Skeletal muscle satellite cell (primary cell): ENCODE results near the gene FAM13C.

Source experiments
- H3K27me3 ChIP-seq: 2 replicates; pipeline ENCODE4 v1.7.0; 2013; ENCODE audit warnings: low read length; ENCODE audit not compliant: control insufficient read depth, insufficient read depth
- H3K36me3 ChIP-seq: 2 replicates; pipeline ENCODE4 v1.7.0; 2013; ENCODE audit warnings: mild to moderate bottlenecking, control low read depth, low read length; ENCODE audit not compliant: insufficient read depth
- H3K4me1 ChIP-seq: 2 replicates; pipeline ENCODE4 v1.7.0; 2013; ENCODE audit warnings: low read length; ENCODE audit not compliant: control insufficient read depth, insufficient read depth
- H3K4me2 ChIP-seq: 2 replicates; pipeline ENCODE4 v1.7.0; 2013; ENCODE audit warnings: mild to moderate bottlenecking, low read length
- H3K4me3 ChIP-seq: 2 replicates; pipeline ENCODE4 v1.7.0; 2013; ENCODE audit warnings: low read length
- H3K9ac ChIP-seq: 2 replicates; pipeline ENCODE4 v1.7.0; 2013; ENCODE audit warnings: mild to moderate bottlenecking, low read depth, low read length, moderate library complexity
- H3K9me3 ChIP-seq: replicated peaks from 2 replicates; pipeline ENCODE4 v1.7.0; 2013; ENCODE audit warnings: mild to moderate bottlenecking, control low read depth, low read length

Gene FAM13C

DNA sequence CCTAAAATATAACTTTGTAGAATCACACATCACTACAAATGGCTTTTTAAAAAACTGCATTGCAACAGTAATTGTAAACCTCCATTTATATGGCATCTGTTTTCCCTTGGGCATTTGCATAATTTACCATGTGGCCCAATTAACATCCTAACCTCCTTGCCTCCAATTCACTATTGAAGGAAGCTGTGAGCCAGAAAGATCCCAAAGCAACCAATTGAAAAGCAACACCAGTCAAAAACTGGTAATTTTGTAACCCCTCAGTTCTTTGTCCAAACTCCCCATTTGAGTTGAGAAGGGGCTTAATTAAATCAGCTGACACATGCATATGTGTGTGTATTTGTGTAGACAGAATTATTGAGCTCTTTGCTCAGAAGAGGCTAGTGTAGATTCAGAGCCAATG lies 90.3 kb downstream of the FAM13C start:
- Histone ChIP-seq H3K9ac (no peak overlapping the region), H3K9me3 (no peaks in the 10 kb centered on the region), H3K27me3 (no peaks in the 10 kb centered on the region), H3K36me3 (no peaks in the 10 kb centered on the region), H3K4me3 (no peak overlapping the region), H3K4me2 (no peak overlapping the region), H3K4me1 (no peaks in the 10 kb centered on the region)

DNA sequence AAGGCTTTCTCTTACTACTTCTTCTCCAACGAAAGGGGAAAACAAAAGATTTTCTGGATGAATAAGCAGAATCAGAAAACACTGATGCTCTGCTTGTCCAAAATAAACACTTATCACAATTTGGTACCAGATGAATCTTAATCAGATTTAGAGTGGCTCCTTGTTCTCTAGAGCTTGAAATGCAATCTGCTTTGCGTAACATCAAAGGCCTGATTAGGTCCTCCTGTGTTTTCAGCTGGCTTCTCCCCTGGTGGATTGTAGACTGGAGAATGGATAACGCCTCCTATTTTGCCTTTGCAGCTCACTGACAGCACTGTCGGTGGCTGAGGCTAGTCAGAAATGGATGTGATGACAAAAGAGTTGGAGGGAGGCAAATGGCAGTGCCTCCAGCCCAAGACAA lies 91.2 kb downstream of the FAM13C start:
- no peaks in the 10 kb centered on the region for H3K27me3 ChIP-seq
- no peak overlapping the region for H3K4me2 ChIP-seq
- no peak overlapping the region for H3K9ac ChIP-seq
- no peak overlapping the region for H3K4me3 ChIP-seq
- H3K9me3 ChIP-seq = no peaks in the 10 kb centered on the region
- no peaks in the 10 kb centered on the region for H3K4me1 ChIP-seq
- no peaks in the 10 kb centered on the region for H3K36me3 ChIP-seq

DNA sequence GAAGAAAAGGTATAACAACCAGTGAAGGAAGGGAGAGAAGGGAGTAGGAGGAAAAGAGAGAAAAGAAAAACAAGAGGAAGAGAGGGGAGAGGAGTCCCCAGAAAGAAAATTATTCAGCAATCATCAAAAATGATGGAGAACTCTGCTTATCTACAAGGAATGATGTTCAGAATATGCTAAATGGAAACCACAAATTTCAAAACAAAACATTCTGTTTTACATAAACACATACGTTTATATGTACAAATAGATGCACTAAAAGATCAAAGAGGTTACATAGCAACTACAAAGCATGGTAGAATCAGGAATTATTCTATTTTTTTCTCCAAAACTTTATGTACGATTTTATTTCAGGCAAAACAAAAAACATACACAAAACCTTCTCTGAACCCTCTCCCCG lies 91.9 kb downstream of the FAM13C start:
- no peaks in the 10 kb centered on the region for H3K36me3 ChIP-seq
- no peak overlapping the region for H3K4me3 ChIP-seq
- no peaks in the 10 kb centered on the region for H3K27me3 ChIP-seq
- no peak overlapping the region for H3K9ac ChIP-seq
- no peak overlapping the region for H3K4me2 ChIP-seq
- no peaks in the 10 kb centered on the region for H3K9me3 ChIP-seq
- H3K4me1 ChIP-seq = no peaks in the 10 kb centered on the region

DNA sequence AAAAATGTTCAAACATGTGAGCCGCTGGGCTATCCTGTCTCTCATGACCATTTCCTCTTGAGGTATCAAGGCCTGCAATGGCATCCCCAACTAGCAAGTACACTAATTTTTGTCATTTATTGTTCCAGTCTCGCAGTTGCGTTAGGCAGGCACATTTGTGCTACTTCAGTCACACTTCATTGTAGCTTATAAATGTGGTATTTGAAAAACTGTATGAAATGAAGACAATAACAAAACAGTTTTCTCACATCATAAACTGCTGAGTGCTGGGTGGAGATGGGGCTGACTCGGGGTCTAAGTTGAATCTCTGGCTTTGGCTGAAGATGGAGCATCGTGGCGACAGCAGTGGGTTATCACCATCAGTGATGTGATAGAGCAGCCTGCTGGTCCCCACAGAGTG lies 92.7 kb downstream of the FAM13C start:
- H3K9me3 ChIP-seq = no peaks in the 10 kb centered on the region

DNA sequence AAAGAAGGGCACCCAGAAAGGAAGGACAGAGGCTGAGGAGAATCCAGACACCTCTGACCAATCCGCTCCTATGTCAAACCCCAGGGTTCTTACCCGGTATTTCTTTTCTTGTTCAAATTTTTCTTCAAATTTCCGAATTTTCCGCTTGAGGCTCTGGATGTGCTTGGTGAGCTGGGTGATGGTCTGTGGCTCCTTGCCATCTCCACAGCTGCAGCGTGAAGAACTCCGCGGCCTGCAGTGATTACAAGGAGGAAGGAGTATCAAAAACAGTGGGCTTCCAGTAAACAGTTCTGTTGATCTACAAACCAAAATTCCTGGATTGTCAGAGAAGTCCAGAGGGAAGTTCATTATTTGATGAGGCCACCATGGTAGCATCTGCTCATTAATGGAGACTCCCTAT lies 93.9 kb downstream of the FAM13C start:
- H3K27me3 ChIP-seq = no peaks in the 10 kb centered on the region
- no peak overlapping the region for H3K4me3 ChIP-seq
- H3K4me1 ChIP-seq = no peaks in the 10 kb centered on the region
- H3K4me2 ChIP-seq = no peak overlapping the region
- H3K9me3 ChIP-seq = no peaks in the 10 kb centered on the region
- no peak overlapping the region for H3K9ac ChIP-seq
- H3K36me3 ChIP-seq = no peaks in the 10 kb centered on the region

More for the DNA sequence above, 92.7 kb downstream of the FAM13C start:
- Histone ChIP-seq H3K4me3 (no peak overlapping the region), H3K9ac (no peak overlapping the region), H3K4me2 (no peak overlapping the region), H3K27me3 (no peaks in the 10 kb centered on the region), H3K4me1 (no peaks in the 10 kb centered on the region), H3K36me3 (no peaks in the 10 kb centered on the region)

DNA sequence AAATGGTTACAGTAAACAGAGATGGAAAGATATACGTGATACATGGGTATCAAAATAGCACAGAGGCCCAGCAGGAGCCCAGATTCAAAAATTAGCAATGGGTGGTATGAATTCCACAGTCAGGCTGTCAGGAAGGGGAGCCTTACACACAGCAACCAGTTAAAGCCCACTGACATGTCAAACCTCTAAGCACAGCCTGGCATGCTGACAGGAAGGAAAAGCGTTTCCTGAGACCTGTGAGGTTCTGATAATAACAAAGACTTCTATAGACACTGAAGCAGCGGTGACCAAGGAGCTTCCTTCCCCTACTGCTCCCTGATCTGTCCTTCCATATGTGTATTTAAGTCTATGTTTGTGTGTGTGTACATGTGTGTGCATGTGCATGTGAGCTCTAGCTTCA lies 96.0 kb downstream of the FAM13C start:
- no peak overlapping the region for H3K9ac ChIP-seq
- H3K4me1 ChIP-seq = no peaks in the 10 kb centered on the region
- no peaks in the 10 kb centered on the region for H3K36me3 ChIP-seq
- no peak overlapping the region for H3K4me2 ChIP-seq
- H3K9me3 ChIP-seq = no peaks in the 10 kb centered on the region
- H3K27me3 ChIP-seq = no peaks in the 10 kb centered on the region
- H3K4me3 ChIP-seq = no peak overlapping the region

DNA sequence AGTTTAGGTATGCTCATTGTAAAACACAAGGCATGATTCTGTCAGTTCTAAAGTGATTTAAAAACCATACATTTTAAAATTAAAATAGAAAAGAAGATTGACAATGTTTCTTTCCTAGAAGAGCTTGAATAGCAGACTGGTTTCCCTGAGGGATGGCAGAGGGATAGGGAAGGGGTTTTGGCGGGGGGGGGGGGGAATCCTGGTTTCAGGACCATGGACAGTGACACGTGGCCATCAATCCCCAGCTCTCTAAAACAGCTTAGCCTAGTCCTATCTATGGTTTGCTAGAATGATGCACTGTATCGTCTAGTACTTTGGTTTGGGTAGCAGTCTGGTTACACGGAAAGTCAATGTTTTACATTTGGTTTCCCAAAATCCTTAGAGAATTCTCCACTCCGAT lies 97.2 kb downstream of the FAM13C start:
- Histone ChIP-seq H3K4me1 (no peaks in the 10 kb centered on the region), H3K4me3 (no peak overlapping the region), H3K9me3 (no peaks in the 10 kb centered on the region), H3K36me3 (no peaks in the 10 kb centered on the region), H3K27me3 (no peaks in the 10 kb centered on the region), H3K9ac (no peak overlapping the region), H3K4me2 (no peak overlapping the region)

DNA sequence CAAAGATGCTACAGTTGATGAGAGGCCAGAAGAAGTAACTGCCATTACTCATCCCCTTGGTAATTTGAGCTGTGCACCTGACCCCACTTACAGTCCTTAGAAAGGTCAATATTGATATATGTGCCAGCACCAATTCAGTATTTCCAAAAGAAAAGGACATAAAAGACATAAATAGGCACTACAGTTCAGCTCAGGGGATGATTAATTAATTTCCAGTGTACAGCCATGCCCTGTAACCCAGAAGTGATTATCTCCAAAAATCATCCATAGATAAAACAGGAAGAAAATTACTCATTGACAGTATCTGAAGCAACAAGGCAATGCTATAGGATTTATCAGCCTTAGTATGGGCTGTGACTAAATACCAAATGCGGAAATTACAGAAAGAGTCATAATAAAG lies 103.5 kb downstream of the FAM13C start:
- H3K4me1 ChIP-seq = no peaks in the 10 kb centered on the region

DNA sequence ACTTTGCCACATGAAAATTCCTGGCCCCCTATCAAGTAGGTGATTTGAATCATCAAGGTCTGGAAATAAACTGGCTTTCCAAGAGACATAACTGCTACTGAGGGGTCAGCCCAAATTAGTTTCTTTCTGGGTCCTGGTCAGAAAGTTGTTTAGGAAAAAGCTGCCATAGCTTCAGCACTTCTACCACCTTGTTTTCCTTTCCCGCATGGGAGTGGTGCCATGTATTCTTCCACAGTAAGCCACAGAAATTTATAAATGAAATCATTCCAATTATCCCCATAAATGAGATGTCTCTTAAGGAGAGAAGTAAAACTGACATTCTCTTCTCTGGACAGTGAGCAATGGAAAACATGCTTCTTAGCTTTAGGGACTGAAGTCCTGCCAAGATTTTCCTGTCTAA lies 105.1 kb downstream of the FAM13C start:
- Histone ChIP-seq H3K9me3 (no peaks in the 10 kb centered on the region), H3K27me3 (no peaks in the 10 kb centered on the region), H3K36me3 (no peaks in the 10 kb centered on the region), H3K9ac (no peak overlapping the region), H3K4me1 (no peaks in the 10 kb centered on the region), H3K4me2 (no peak overlapping the region), H3K4me3 (no peak overlapping the region)

More for the DNA sequence above, 103.5 kb downstream of the FAM13C start:
- no peaks in the 10 kb centered on the region for H3K9me3 ChIP-seq
- no peak overlapping the region for H3K4me2 ChIP-seq
- H3K27me3 ChIP-seq = no peaks in the 10 kb centered on the region
- H3K9ac ChIP-seq = no peak overlapping the region
- no peaks in the 10 kb centered on the region for H3K36me3 ChIP-seq
- no peak overlapping the region for H3K4me3 ChIP-seq

DNA sequence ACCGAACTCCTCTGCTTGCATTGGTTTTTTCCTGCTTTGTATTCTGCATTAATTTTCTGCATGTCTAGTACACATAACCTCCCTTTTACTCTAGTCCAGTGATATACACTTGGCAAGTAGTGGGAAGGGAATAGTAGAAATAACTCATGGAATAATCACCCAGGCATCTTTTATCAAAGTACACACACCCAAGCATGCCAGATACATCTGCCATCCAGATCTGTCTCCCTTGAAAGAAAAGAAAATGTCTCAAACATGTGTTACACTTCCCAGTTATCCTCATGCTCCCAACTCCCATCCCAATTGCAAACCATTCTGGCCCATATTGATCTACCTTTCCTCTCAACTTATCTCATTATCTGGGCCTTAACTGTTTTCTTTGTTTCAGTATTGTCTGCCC lies 106.9 kb downstream of the FAM13C start:
- Histone ChIP-seq H3K4me3 (no peak overlapping the region), H3K9me3 (no peaks in the 10 kb centered on the region), H3K27me3 (no peaks in the 10 kb centered on the region), H3K4me1 (no peaks in the 10 kb centered on the region), H3K9ac (no peak overlapping the region), H3K36me3 (no peaks in the 10 kb centered on the region), H3K4me2 (no peak overlapping the region)

DNA sequence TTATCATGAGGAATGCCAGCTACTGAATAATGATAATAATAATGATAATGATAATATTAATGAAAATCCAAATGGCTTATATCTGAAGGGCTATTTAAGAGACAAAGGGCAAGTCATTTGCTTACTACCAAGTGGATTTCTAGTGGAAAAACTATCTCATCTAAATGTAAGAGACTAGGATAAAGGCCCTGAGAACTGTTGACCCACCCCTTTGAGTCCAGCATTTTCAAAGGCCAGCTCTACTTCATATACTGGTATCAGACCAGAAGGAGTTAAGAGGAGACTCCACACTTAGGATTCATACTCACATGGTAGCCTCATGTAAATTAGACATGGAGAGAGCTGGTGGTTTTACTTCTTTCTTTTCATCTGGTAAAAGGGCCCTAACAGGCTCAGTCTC lies 109.9 kb downstream of the FAM13C start:
- H3K4me3 ChIP-seq = no peak overlapping the region

DNA sequence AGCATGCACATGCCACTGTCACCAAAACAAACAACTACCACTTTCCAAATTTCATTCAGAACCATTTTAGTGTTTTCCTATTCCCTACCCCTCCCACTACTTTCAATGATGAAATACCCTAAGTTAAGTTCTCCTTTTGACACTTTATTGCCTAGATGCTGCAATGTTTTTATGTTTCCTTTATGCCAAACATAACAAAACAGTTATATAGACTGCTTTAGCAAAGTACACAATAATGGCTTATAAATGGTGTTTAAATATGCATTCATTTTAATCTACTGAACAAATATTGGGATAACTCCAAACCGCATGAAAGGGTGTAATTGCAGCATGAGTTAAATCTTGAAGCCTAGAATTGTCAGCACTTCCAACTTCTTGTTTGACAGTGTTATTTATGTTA lies 116.7 kb downstream of the FAM13C start:
- no peak overlapping the region for H3K4me2 ChIP-seq
- H3K36me3 ChIP-seq = no peaks in the 10 kb centered on the region
- no peak overlapping the region for H3K9ac ChIP-seq
- no peaks in the 10 kb centered on the region for H3K9me3 ChIP-seq
- H3K4me3 ChIP-seq = no peak overlapping the region
- no peaks in the 10 kb centered on the region for H3K4me1 ChIP-seq
- H3K27me3 ChIP-seq = no peaks in the 10 kb centered on the region

More for the DNA sequence above, 109.9 kb downstream of the FAM13C start:
- Histone ChIP-seq H3K27me3 (no peaks in the 10 kb centered on the region), H3K9ac (no peak overlapping the region), H3K4me1 (no peaks in the 10 kb centered on the region), H3K4me2 (no peak overlapping the region), H3K36me3 (no peaks in the 10 kb centered on the region), H3K9me3 (no peaks in the 10 kb centered on the region)
